ENCODE measurements around the gene AVPI1. TPM values are rescaled to one million over a fixed set of nuclear protein-coding genes. Genes with fewer than 3 reads are reported as not detected.
A peak's percentile ranks its signal among the peaks of the same experiment; 100 is the strongest.
"Not testable (repeated sequence)": the region's sequence is repeated elsewhere in the genome, so short reads cannot be mapped to it uniquely, and the experiment has no call there.

The AVPI1 gene
- total RNA-seq, 1 donor from 2014 or later = 20.5 TPM

DNA sequence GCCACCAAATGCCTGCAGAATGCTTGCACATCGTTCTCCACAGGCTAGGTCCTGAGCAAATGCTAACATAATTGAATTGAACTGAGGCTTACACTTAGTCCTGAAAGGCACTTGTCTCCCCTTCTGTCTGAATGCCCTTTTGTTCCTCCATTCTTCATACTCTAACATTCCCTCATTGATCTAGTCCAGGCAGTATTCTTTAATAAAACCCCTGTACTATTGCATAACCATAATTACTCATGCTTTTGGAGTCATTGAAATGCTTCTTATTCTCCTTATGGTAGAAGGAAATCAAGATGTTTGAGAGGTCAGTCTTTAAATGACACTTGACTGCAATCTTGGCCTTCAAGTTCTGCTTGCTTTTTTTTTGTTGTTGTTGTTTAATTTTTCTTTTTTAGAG, 39.5 kb downstream of the AVPI1 start:
- H3K4me1 ChIP-seq = peaks cover 36% of the 10 kb centered on the region

DNA sequence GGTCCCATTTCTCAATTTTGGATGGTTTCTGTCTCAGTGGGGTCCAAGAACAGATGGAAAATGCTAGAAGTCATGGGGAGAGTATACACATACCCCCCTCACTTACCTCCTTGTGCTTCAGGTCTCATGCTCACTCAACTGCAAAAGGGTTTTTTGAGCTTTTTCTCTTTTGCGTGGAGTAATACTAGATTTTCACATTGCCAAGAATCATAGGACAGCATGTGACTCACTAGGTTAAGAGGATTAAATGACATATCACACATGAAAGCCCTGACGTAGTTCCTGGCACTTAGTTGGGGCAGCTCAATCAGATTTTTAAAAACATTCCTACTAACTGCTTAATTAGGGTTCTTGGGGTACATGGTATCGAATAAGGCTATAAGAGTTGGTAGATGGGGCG, 42.1 kb downstream of the AVPI1 start:
- Histone ChIP-seq H3K27ac (no peak overlapping the region), H3K4me3 (no peak overlapping the region), H3K9me3 (no peaks in the 10 kb centered on the region), H3K4me1 (peaks cover 42% of the 10 kb centered on the region), H3K36me3 (peaks cover 6% of the 10 kb centered on the region), H3K27me3 (no peaks in the 10 kb centered on the region)
- ATAC-seq = no peak
- intact Hi-C loops (cut with DNase I) = no loop called here
- TF ChIP-seq, protein P1, sequence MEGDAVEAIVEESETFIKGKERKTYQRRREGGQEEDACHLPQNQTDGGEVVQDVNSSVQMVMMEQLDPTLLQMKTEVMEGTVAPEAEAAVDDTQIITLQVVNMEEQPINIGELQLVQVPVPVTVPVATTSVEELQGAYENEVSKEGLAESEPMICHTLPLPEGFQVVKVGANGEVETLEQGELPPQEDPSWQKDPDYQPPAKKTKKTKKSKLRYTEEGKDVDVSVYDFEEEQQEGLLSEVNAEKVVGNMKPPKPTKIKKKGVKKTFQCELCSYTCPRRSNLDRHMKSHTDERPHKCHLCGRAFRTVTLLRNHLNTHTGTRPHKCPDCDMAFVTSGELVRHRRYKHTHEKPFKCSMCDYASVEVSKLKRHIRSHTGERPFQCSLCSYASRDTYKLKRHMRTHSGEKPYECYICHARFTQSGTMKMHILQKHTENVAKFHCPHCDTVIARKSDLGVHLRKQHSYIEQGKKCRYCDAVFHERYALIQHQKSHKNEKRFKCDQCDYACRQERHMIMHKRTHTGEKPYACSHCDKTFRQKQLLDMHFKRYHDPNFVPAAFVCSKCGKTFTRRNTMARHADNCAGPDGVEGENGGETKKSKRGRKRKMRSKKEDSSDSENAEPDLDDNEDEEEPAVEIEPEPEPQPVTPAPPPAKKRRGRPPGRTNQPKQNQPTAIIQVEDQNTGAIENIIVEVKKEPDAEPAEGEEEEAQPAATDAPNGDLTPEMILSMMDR (IDR thresholded peaks at IDR 0.05) = no peak
- DNase-seq = no peak

More for the DNA sequence above, 39.5 kb downstream of the AVPI1 start:
- Histone ChIP-seq H3K27ac (peak overlapping the region; percentile 28), H3K9me3 (no peaks in the 10 kb centered on the region), H3K27me3 (no peaks in the 10 kb centered on the region), H3K36me3 (peaks cover 21% of the 10 kb centered on the region), H3K4me3 (no peak overlapping the region)
- DNase-seq = no peak
- intact Hi-C loops (cut with DNase I) = no loop called here
- peak; percentile 40 for ATAC-seq
- TF ChIP-seq, protein P1 (IDR thresholded peaks at IDR 0.05) = no peak

DNA sequence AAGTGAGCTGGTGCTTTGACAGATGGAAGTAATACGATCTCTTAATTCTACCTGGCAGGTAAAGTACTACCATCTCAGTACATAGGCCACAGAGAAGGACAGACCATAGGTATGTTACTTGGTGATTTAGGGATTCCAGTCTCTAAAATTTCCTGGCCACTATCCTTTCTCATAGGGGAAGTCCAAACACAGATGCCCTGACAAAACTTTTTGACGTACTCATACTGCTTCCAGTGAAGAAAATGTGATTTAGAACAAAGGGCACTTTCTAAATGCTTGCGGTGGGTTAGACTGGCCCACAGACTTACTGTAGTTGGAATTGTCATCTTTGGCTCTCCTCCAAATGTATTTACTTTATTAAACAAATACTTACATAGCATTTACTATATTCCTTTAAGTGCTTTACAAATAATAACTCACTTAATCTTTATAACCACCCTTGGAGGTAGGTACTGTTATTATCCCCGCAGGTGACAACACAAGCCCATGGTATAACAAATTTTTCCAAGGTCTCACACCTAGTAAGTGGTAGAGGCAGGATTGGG, 43.5 kb downstream of the AVPI1 start:
- no peak for ATAC-seq
- no peak overlapping the region for H3K27ac ChIP-seq
- no peaks in the 10 kb centered on the region for H3K27me3 ChIP-seq
- TF ChIP-seq, protein P1 (IDR thresholded peaks at IDR 0.05) = no peak
- DNase-seq = no peak
- H3K9me3 ChIP-seq = no peaks in the 10 kb centered on the region
- intact Hi-C loops (cut with DNase I) = no loop called here
- H3K4me3 ChIP-seq = no peak overlapping the region
- H3K36me3 ChIP-seq = peaks cover 6% of the 10 kb centered on the region
- peaks cover 28% of the 10 kb centered on the region for H3K4me1 ChIP-seq

DNA sequence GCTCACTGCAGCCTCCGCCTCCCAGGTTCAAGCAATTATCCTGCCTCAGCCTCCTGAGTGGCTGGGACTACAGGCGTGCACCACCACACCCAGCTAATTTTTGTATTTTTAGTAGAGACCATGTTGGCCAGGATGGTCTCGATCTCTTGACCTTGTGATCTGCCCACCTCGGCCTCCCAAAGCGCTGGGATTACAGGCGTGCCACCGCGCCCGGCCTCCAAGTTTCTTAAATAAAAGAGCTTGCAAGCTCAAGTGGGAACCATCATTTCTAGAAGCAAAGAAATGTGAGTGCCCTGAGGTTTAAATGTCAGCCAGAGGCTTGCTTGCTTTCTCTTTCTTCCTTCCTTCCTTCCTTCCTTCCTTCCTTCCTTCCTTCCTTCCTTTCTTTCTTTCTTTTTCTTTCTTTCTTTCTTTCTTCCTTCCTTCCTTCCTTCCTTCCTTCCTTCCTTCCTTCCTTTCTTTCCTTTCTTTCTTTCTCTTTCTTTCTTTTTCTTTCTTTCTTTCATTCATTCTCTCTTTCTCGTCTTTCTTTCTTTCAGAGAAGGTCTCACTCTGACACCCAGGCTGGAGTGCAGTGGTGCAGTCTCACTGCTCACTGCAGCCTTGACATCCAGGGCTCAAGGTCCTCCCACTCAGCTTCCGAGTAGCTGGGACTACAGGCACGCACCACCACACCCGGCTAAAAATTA, 44.4 kb downstream of the AVPI1 start:
- H3K27me3 ChIP-seq; H3K36me3 ChIP-seq; H3K27ac ChIP-seq; intact Hi-C loops (cut with DNase I); DNase-seq; H3K9me3 ChIP-seq; ATAC-seq: not testable (repeated sequence)
- H3K4me3 ChIP-seq = peak overlapping the region; percentile 83
- H3K4me1 ChIP-seq = peaks cover 19% of the 10 kb centered on the region

DNA sequence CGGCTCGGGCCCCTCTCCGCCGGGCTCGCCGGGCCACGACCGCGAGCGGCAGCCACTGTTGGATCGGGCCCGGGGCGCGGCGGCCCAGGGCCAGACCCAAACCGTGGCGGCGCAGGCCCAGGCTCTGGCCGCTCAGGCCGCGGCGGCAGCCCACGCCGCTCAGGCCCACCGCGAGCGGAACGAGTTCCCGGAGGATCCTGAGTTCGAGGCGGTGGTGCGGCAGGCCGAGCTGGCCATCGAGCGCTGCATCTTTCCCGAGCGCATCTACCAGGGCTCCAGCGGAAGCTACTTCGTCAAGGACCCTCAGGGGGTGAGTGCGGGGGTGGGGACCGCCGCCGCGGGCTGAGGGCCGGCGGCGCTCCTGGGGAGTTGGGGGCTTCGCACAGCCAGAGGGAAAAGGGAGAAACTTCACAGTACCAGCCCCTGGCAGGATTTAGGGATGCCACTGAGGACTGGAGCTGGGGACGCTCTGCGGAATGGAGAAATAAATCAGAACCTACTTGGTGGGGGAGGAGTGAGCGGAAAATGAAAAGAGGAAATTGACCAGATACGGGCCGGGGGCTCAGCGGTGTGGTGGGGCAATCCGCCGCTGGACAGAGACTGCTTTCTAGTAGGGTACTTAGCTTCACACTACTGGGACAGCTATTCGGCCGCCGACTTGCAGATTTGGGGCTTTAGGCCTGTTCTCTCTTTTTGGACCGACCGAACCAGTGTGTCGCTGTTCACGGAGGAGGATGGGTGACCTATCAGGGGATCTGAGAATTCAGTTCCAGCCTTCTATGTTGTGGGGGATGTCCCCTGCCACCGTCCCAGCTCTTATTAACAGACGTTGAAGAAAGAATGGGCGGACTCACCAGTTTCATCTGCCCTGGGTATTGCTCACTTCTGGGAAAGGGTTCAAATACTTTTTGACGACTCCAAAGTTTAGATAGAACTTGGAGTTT, 45.9 kb downstream of the AVPI1 start:
- peak; percentile 73 for DNase-seq
- intact Hi-C loops (cut with DNase I) = no loop called here

More for the DNA sequence above, 45.9 kb downstream of the AVPI1 start:
- Histone ChIP-seq H3K4me1 (peaks cover 17% of the 10 kb centered on the region), H3K4me3 (peak overlapping the region; percentile 83), H3K27ac (peak overlapping the region; percentile 85), H3K27me3 (no peaks in the 10 kb centered on the region), H3K9me3 (no peaks in the 10 kb centered on the region), H3K36me3 (peaks cover 6% of the 10 kb centered on the region)
- TF ChIP-seq, protein P1 (IDR thresholded peaks at IDR 0.05) = no peak
- ATAC-seq = peak; percentile 54

Measured in upper lobe of right lung (tissue), 1 donor.